Measurements from ENCODE around the gene CCDC154. TPM values are rescaled to one million over a fixed set of nuclear protein-coding genes. Genes with fewer than 3 reads are reported as not detected.

Gene CCDC154
- polyA plus RNA-seq, 1 experiment, result 0.02 TPM

DNA sequence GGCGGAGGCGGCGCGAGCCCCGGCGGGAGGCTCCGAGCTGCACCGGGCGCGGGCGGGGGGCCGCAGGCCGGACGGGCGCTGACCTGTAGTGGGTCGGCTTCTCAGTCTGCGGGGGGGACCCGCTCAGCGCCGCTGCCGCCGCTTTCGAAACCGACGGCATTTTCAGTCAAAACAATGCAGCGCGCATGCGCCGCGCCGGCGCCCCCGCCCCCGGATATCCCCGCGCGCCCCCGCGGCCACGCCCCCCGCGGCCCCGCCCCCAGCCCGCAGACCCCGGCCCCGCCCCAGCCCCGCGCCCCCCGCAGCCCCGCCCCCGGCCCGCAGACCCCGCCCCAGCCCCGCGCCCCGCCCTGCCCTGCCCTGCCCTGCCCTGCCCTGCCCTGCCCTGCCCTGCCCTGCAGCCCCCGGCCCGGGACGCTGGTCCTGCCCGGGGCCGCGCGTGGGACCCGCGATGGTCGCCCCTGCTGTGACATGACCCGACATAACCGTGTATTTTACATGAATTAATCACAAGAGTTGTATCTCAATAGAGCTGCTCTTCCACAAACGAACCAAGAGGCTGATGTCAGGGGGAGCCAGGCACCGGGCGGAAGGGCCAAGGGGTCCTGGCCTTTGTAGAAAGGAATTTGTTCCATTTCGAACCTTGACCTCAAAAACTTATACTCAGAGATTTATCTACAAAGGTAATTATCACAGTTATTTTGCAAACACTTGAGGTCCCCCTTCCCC is 29.7 kb downstream of the CCDC154 start, which contains the start of gene UNKL:
UNKL (minus strand) TSS at position 173 of the 729 bp plus-strand sequence; CDS start at position 160, 13 bp downstream.
- ChIA-PET CTCF (no interaction called here), POLR2A (no interaction called here)
- no peak within 1 kb of the TSS for H3K27ac ChIP-seq (ENCODE audit: low read depth, low read length)

DNA sequence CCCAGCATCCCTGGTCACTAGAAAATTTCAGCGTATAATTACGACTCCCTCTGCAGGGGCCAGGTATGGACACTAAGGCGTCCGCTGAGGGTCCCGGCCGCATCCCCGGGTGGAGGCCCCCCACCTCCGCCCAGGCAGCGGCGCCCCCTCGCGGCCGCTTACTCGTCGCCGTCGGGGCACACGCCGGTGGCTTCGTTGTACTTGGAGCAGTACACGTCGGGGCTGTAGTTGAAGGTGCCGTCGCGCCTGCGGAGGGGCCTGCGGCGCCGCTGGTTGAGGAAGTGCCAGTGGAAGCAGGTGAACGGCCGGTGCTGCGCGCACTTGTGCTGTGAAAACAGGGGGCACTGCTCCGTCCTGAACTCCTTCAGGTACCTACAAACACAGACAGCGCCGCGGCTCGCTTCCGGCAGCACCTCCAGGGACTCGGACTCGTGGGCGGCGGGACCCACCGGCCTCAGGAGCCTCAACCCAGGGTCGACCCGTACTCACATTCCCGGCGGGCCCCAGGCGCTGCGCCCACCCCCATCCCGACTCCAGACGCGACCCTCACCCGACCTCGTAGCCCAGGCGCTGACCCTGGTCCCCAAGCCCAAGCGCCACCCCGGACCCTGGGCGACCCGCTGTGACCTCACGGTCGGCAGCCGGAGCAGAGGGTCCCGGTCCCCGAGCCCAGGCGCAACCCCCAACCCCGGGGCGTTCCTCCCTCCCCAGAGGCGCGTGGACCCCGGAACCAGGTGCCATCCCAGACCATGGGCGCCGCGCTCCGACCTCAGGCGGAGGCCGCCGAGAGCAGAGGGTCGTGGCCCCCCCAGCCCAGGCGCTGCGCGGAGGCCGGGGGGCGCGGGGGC is 30.4 kb downstream of the CCDC154 start:
- CTCF ChIA-PET, result no interaction called here
- TF ChIP-seq, protein P1, sequence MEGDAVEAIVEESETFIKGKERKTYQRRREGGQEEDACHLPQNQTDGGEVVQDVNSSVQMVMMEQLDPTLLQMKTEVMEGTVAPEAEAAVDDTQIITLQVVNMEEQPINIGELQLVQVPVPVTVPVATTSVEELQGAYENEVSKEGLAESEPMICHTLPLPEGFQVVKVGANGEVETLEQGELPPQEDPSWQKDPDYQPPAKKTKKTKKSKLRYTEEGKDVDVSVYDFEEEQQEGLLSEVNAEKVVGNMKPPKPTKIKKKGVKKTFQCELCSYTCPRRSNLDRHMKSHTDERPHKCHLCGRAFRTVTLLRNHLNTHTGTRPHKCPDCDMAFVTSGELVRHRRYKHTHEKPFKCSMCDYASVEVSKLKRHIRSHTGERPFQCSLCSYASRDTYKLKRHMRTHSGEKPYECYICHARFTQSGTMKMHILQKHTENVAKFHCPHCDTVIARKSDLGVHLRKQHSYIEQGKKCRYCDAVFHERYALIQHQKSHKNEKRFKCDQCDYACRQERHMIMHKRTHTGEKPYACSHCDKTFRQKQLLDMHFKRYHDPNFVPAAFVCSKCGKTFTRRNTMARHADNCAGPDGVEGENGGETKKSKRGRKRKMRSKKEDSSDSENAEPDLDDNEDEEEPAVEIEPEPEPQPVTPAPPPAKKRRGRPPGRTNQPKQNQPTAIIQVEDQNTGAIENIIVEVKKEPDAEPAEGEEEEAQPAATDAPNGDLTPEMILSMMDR (IDR thresholded peaks at IDR 0.05; ENCODE audit: low read depth, low read length), result peak; percentile 53

More for the DNA sequence above, 29.7 kb downstream of the CCDC154 start, which contains the start of gene UNKL:
- Histone ChIP-seq H3K9me3 (ENCODE audit: control insufficient read depth, insufficient read depth, low read length) (no peaks in the 10 kb centered on the region; the same call in 1 of the 2 replicates), H3K4me3 (ENCODE audit: low read depth, low read length) (peak within 1 kb of the TSS; percentile 78), H3K27me3 (ENCODE audit: control insufficient read depth, insufficient read depth, low read length) (no peaks in the 10 kb centered on the region)
- peak; percentile 11 for DNase-seq (ENCODE audit: low read depth, low spot score)
- TF ChIP-seq, protein P1 (IDR thresholded peaks at IDR 0.05; ENCODE audit: low read depth, low read length), result no peak

DNA sequence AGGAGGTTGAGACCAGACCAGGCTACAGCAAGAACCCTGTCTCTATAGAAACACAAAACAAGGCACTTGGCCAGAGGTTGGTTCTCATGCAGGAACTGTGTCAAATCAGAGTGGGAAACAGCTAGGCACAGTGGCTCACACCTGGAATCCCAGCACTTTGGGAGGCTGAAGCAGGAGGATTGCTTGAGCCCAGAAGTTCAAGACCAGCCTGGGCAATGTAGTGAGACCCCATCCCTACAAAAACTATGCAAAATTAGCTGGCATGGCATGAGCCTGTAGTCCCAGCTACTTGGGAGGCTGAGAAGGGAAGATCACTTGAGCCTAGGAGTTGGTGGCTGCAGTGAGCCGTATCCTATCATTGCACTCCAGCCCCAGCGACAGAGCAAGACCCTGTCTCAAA is 31.5 kb downstream of the CCDC154 start:
- ChIA-PET CTCF (no interaction called here), POLR2A (no interaction called here)
- Histone ChIP-seq H3K4me3 (ENCODE audit: low read depth, low read length) (no peak overlapping the region), H3K9me3 (ENCODE audit: control insufficient read depth, insufficient read depth, low read length) (no peaks in the 10 kb centered on the region; the same call in 1 of the 2 replicates), H3K27me3 (ENCODE audit: control insufficient read depth, insufficient read depth, low read length) (no peaks in the 10 kb centered on the region), H3K27ac (ENCODE audit: low read depth, low read length) (no peak overlapping the region)
- no peak for DNase-seq (ENCODE audit: low read depth, low spot score)
- TF ChIP-seq, protein P1 (IDR thresholded peaks at IDR 0.05; ENCODE audit: low read depth, low read length), result no peak

More for the DNA sequence above, 30.4 kb downstream of the CCDC154 start:
- H3K27me3 ChIP-seq (ENCODE audit: control insufficient read depth, insufficient read depth, low read length), result no peaks in the 10 kb centered on the region
- peak overlapping the region; percentile 78 for H3K4me3 ChIP-seq (ENCODE audit: low read depth, low read length)
- POLR2A ChIA-PET, result no interaction called here
- H3K27ac ChIP-seq (ENCODE audit: low read depth, low read length), result no peak overlapping the region
- no peaks in the 10 kb centered on the region; the same call in 1 of the 2 replicates for H3K9me3 ChIP-seq (ENCODE audit: control insufficient read depth, insufficient read depth, low read length)
- DNase-seq (ENCODE audit: low read depth, low spot score), result no peak

DNA sequence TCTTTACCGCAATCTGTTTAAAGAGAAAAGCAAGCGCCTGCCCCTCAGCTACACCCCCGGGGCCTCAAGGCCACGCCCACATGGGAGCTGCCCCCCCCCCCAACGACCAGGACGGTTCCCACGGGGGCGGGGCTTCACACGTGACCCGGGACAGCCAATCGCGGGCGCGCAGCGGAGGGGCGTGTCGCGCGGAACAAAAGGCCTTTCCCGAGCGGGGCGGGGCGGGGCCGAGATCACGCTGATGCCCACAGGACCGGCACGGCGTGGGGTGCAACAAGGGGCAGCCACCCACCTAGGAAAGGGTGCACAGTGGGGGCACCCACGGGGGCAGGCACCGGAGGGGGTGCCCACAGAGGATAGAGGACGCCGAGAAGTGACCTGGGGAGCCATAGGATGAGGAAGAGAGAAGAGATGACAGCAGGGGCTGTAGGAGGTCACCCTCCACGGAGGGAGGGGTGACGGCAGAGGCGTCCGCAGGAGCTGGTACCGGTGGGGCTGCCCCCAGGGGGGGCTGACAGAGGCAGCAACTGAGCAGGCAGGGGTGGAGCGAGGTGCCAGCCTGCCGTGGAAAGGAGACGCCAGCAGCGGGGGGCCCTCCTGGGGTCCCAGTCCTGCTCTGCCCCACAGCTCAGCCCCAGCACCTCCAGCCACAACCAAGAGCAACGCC is 36.1 kb downstream of the CCDC154 start:
- POLR2A ChIA-PET, result interaction anchor here (0.5 to 1.0 kb wide), 3 partner anchors 12 to 61 kb away, joined by 3 to 5 read pairs (median 5); partner anchors contain the start of gene UQCC4
- peak; percentile 62 for DNase-seq (ENCODE audit: low read depth, low spot score)
- H3K4me3 ChIP-seq (ENCODE audit: low read depth, low read length), result peak overlapping the region; percentile 67
- CTCF ChIA-PET, result no interaction called here
- TF ChIP-seq, protein P1 (IDR thresholded peaks at IDR 0.05; ENCODE audit: low read depth, low read length), result no peak
- no peaks in the 10 kb centered on the region for H3K9me3 ChIP-seq (ENCODE audit: control insufficient read depth, insufficient read depth, low read length)
- H3K27me3 ChIP-seq (ENCODE audit: control insufficient read depth, insufficient read depth, low read length), result no peaks in the 10 kb centered on the region
- no peak overlapping the region for H3K27ac ChIP-seq (ENCODE audit: low read depth, low read length)

Data from AG04450 (cell line).